Liver (tissue), 3 donors: ENCODE results near the gene PRMT3.

Source experiments
- CTCF ChIP-seq: fragments of 150-350 bp; IDR thresholded peaks from 2 replicates; pipeline ENCODE4 v1.5.1; 2017; ENCODE audit warnings: improper control_type of control experiment, low read depth, low read length; ENCODE audit not compliant: missing input control
- GABPA ChIP-seq, 2 donors: IDR thresholded peaks in 1 of 2; conservative IDR thresholded peaks in 1 of 2; 2 replicates each; pipeline ENCODE4 v1.6.1; 2016; ENCODE audit warnings: antibody characterized with exemption in 2 of 2, mild to moderate bottlenecking in 1 of 2, moderate library complexity in 1 of 2
- JUND ChIP-seq, 2 donors: IDR thresholded peaks; 2 replicates each; pipeline ENCODE4 v1.6.1; 2016; ENCODE audit warnings: antibody characterized with exemption in 2 of 2
- MAX ChIP-seq: IDR thresholded peaks from 2 replicates; pipeline ENCODE4 v1.6.1; 2016; ENCODE audit warnings: antibody characterized with exemption
- REST ChIP-seq: IDR thresholded peaks from 2 replicates; pipeline ENCODE4 v1.6.1; 2016; ENCODE audit warnings: antibody characterized with exemption, mild to moderate bottlenecking
- TAF1 ChIP-seq: conservative IDR thresholded peaks from 2 replicates; pipeline ENCODE4 v1.6.1; 2016; ENCODE audit warnings: antibody characterized with exemption, mild to moderate bottlenecking
- donor health status: healthy.
- donor health status: healthy.

DNA sequence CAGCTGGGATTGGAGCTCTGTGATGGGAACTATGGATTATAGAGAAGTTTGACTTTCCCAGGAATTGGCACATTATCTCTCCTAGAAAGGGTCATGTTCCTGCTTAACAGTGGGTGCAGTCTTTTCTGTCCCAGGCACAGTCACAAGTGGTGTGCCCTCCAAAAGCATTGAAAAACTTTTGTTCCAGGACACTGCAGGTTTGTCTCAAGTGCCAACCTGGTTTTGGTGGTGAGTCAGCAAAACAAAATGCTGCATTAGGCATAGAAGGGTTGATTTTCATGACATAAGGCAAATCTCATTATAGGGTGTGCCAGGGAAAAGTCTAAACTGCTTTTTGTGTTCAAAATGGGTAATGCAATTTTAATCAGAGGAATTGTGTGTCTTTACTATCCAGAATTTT, 19.1 kb upstream of the PRMT3 start:
- TF ChIP-seq GABPA (IDR thresholded peaks at IDR 0.05 in 1 of 2, conservative IDR thresholded peaks at IDR 0.05 in 1 of 2), result no peak
- TF ChIP-seq CTCF, result no peak
- no peak for TF ChIP-seq JUND (IDR thresholded peaks at IDR 0.05)
- no peak for TF ChIP-seq REST
- TF ChIP-seq TAF1, result no peak
- no peak for TF ChIP-seq MAX
